Endothelial cell of umbilical vein (primary cell): ENCODE data around the gene GP9. TPM values are rescaled to one million over a fixed set of nuclear protein-coding genes. Genes with fewer than 3 reads are reported as not detected.
A peak's percentile ranks its signal among the peaks of the same experiment; 100 is the strongest.

ENCODE experiments used
- BruUV-seq: library from RNA; stranded (reverse); fragments of 400-500 nt; replicated peaks from 2 replicates; lab custom pipeline; 2021; lab: Mats Ljungman, UMichigan
- CTCF ChIA-PET: fragments of 300-600, 350-600 bp; sonication (Branson Sonifier 250); formaldehyde crosslinking; loops from one replicate; lab custom pipeline; 2021; ENCODE audit warnings: antibody characterized with exemption, inconsistent platforms; lab: Charles Lee
- POLR2A ChIA-PET: fragments of 300-600, 350-600 bp; sonication (Branson Sonifier 250); formaldehyde crosslinking; loops from one replicate; lab custom pipeline; 2021; ENCODE audit warnings: antibody characterized with exemption, inconsistent platforms; lab: Charles Lee
- DNase-seq: peaks from one replicate; pipeline ENCODE4 v3.0.0-alpha.2; 2011; ENCODE audit warnings: low read depth, low spot score
- FAIRE-seq: peaks from 2 replicates; lab custom pipeline; 2011; peaks lifted over from hg19 to GRCh38; lab: Jason Lieb, UNC
- H2AFZ ChIP-seq: 2 replicates; pipeline ENCODE4 v1.6.0; 2012; ENCODE audit warnings: low read depth, low read length, control low read depth, inconsistent platforms
- H3K27ac ChIP-seq: 2 replicates; pipeline ENCODE4 v1.5.1; 2011; ENCODE audit warnings: low read depth, mild to moderate bottlenecking, control low read depth, low read length, moderate library complexity; ENCODE audit not compliant: insufficient read depth
- H3K27me3 ChIP-seq, 2 experiments: 2 replicates each; pipeline versions ENCODE4 v1.6.0 to v1.6.1; 2011; ENCODE audit warnings: low read length in 2 of 2, mixed read lengths in 1 of 2; ENCODE audit not compliant: control insufficient read depth in 2 of 2, insufficient read depth in 2 of 2
- H3K36me3 ChIP-seq, 2 experiments: 2 replicates in 1 of 2; 3 replicates in 1 of 2; pipeline ENCODE4 v1.5.1; 2011; ENCODE audit warnings: low read length in 2 of 2, mild to moderate bottlenecking in 1 of 2, moderate library complexity in 1 of 2; ENCODE audit not compliant: control insufficient read depth in 2 of 2, insufficient read depth in 2 of 2; ENCODE audit errors: extremely low read depth in 1 of 2
- H3K4me1 ChIP-seq: 3 replicates; pipeline ENCODE4 v1.5.1; 2011; ENCODE audit warnings: mild to moderate bottlenecking, low read length; ENCODE audit not compliant: control insufficient read depth, insufficient read depth; ENCODE audit errors: extremely low read depth
- H3K4me2 ChIP-seq: 2 replicates; pipeline ENCODE4 v1.6.1; 2011; ENCODE audit warnings: low read length, control low read depth, mixed read lengths; ENCODE audit not compliant: insufficient read depth
- H3K4me3 ChIP-seq, 3 experiments: fragments of 200-600 bp in 1 of 3; sonication (generic), shearing (Covaris generic) in 1 of 3; replicated peaks in 1 of 3; 2 replicates each; pipeline ENCODE4 v1.5.1; 2011 to 2016; ENCODE audit warnings: control low read depth in 3 of 3, low read length in 3 of 3, mild to moderate bottlenecking in 2 of 3, inconsistent platforms in 1 of 3, low read depth in 1 of 3, moderate library complexity in 1 of 3; ENCODE audit not compliant: insufficient read depth in 1 of 3
- H3K79me2 ChIP-seq: 2 replicates; pipeline ENCODE4 v1.6.0; 2012; ENCODE audit warnings: low read length, inconsistent platforms; ENCODE audit not compliant: control insufficient read depth, insufficient read depth
- H3K9ac ChIP-seq: replicated peaks from 2 replicates; pipeline ENCODE3; 2011; ENCODE audit warnings: low read length, control low read depth; ENCODE audit not compliant: insufficient read depth; ENCODE audit errors: extremely low read depth
- H3K9me1 ChIP-seq: replicated peaks from 3 replicates; pipeline ENCODE4 v1.6.0; 2011; ENCODE audit warnings: mild to moderate bottlenecking, low read length; ENCODE audit not compliant: control insufficient read depth, insufficient read depth; ENCODE audit errors: extremely low read depth
- H3K9me3 ChIP-seq: replicated peaks from 2 replicates; pipeline ENCODE4 v1.5.1; 2012; ENCODE audit warnings: low read length, inconsistent platforms; ENCODE audit not compliant: control insufficient read depth, insufficient read depth
- H4K20me1 ChIP-seq: replicated peaks from 2 replicates; pipeline ENCODE3; 2011; ENCODE audit warnings: mild to moderate bottlenecking, low read length; ENCODE audit not compliant: control insufficient read depth, insufficient read depth; ENCODE audit errors: extremely low read depth
- EZH2 ChIP-seq: IDR thresholded peaks from 2 replicates; pipeline ENCODE4 v1.6.1; 2012; ENCODE audit warnings: borderline replicate concordance, low read depth, mild to moderate bottlenecking, moderate library complexity, low read length, inconsistent platforms; ENCODE audit not compliant: severe bottlenecking
- FOS ChIP-seq: IDR thresholded peaks from 2 replicates; pipeline ENCODE4 v1.6.1; 2011; ENCODE audit warnings: mild to moderate bottlenecking, low read length, moderate library complexity, borderline replicate concordance; ENCODE audit not compliant: insufficient read depth
- JUN ChIP-seq: IDR thresholded peaks from 2 replicates; pipeline ENCODE4 v1.6.1; 2011; ENCODE audit warnings: borderline replicate concordance, low read depth; ENCODE audit not compliant: insufficient read length, insufficient read depth
- MYC ChIP-seq: IDR thresholded peaks from one replicate; pipeline ENCODE4 v1.6.1; 2011; ENCODE audit warnings: mild to moderate bottlenecking, low read depth, low read length
- POLR2A ChIP-seq: IDR thresholded peaks from 2 replicates; pipeline ENCODE4 v1.6.1; 2012; ENCODE audit warnings: low read depth, mild to moderate bottlenecking, control low read depth, low read length
- POLR2AphosphoS5 ChIP-seq: IDR thresholded peaks from 2 replicates; pipeline ENCODE4 v1.6.1; 2012; ENCODE audit warnings: low read depth, mild to moderate bottlenecking, control low read depth, low read length, moderate library complexity; ENCODE audit not compliant: insufficient read depth
- dilution Hi-C: fragments of 300-500 bp; cut with MboI; formaldehyde crosslinking; loops from one replicate; pipeline ENCODE4 v1.15.0; 2019; ENCODE audit warnings: low sequenced_read_pairs; ENCODE audit not compliant: extremely low pct_ligation_motif_present
- intact Hi-C: fragments of 100-400 bp; cut with micrococcal nuclease; formaldehyde crosslinking; loops from one replicate; pipeline ENCODE4 v1.10.0; 2022
- polyA plus RNA-seq, 4 experiments: library from polyadenylated mRNA; depleted of rRNA in 3 of 4; stranded (reverse) in 3 of 4; unstranded in 1 of 4; fragments of >200 nt; gene quantifications; 2 replicates each; pipeline versions ENCODE4 v1.2.1 to v1.2.3, GENCODE V29; 2011 to 2012; ENCODE audit warnings: missing spikeins in 1 of 4
- total RNA-seq: library from RNA; stranded (reverse); gene quantifications from 2 replicates; pipeline ENCODE4 v1.2.3, GENCODE V29; 2021
- TF ChIP-seq, protein P1 (sequence below), 2 donors: IDR thresholded peaks; 1 replicate in 1 of 2; 2 replicates in 1 of 2; pipeline ENCODE4 v1.5.1; 2011; ENCODE audit warnings: low read length in 2 of 2, mild to moderate bottlenecking in 2 of 2, moderate library complexity in 2 of 2, control low read depth in 1 of 2, inconsistent platforms in 1 of 2, low read depth in 1 of 2; ENCODE audit not compliant: insufficient read depth in 1 of 2; ENCODE audit errors: extremely low read depth in 1 of 2
- TF ChIP-seq, protein P2 (sequence below): IDR thresholded peaks from 2 replicates; pipeline ENCODE4 v1.6.1; 2011; ENCODE audit not compliant: insufficient read depth, insufficient read length

GP9 gene
- total and polyA plus RNA-seq, 2 donors (not counting 3 experiments of a cell fraction or from before 2014, with no cell fraction given): not detected

DNA sequence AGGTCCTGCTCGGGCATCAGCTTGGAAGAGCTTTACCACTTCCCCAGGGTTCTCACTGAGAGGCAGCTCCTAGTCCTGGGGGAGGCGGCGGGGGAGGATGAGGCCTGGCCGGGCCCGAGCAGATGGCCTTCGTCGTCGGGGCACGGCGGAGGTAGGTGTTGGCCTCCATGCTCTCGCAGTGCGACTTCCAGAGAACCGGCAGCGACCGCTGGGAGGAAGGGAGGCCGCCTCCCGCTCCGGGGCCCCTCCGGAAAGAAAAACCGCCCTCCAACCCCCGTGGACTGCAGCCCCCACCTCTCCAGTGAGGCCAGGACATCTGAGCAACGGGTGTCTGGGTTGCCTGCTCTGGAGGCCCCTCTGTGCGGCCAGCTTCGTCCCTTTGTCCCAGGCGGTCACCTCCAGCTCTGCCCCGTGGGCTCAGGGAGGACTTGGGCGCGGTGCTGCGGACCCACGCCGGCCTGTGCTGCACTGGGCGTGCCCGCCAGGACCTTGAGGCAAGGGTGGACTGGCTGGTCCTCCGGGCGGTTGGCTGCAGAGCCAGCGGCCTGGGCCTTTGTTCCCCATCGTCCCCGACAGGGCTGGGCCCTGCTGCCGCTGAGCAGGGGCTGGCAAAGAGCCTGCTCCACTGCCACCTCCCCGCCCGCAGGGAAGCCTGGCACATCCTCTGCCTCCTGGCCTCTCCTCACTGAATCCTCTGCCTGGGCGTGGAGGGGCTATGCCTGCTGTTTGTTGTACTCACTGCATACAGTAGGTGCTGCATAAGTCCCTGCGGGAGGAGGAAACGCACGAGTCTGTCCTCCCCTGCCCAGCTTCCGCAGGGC, 13.6 kb upstream of the GP9 start:
- POLR2A ChIA-PET: interaction anchor here (0.7 kb wide), 1 partner anchor 198 kb away, joined by 3 read pairs; no protein-coding TSS in a partner anchor
- H3K79me2 ChIP-seq: no peaks in the 10 kb centered on the region
- dilution Hi-C loops: no loop called here
- no peak overlapping the region for H3K27ac ChIP-seq
- no peaks in the 10 kb centered on the region for H3K9me1 ChIP-seq
- no peak overlapping the region for H3K9ac ChIP-seq
- peaks cover 6% of the 10 kb centered on the region for H3K4me1 ChIP-seq
- TF ChIP-seq, protein P1, sequence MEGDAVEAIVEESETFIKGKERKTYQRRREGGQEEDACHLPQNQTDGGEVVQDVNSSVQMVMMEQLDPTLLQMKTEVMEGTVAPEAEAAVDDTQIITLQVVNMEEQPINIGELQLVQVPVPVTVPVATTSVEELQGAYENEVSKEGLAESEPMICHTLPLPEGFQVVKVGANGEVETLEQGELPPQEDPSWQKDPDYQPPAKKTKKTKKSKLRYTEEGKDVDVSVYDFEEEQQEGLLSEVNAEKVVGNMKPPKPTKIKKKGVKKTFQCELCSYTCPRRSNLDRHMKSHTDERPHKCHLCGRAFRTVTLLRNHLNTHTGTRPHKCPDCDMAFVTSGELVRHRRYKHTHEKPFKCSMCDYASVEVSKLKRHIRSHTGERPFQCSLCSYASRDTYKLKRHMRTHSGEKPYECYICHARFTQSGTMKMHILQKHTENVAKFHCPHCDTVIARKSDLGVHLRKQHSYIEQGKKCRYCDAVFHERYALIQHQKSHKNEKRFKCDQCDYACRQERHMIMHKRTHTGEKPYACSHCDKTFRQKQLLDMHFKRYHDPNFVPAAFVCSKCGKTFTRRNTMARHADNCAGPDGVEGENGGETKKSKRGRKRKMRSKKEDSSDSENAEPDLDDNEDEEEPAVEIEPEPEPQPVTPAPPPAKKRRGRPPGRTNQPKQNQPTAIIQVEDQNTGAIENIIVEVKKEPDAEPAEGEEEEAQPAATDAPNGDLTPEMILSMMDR (IDR thresholded peaks at IDR 0.05; ENCODE audit: extremely low read depth in 1 of 2, insufficient read depth in 1 of 2, low read depth in 1 of 2, low read length in 2 of 2): no peak
- TF ChIP-seq POLR2A: no peak
- TF ChIP-seq FOS: no peak
- TF ChIP-seq POLR2AphosphoS5: no peak
- H3K36me3 ChIP-seq: no peaks in the 10 kb centered on the region
- CTCF ChIA-PET: interaction anchor here (0.8 to 1.6 kb wide), 4 partner anchors 20 to 199 kb away, joined by 3 to 8 read pairs (median 4); no protein-coding TSS in a partner anchor
- intact Hi-C loops: no loop called here
- no peaks in the 10 kb centered on the region for H3K27me3 ChIP-seq
- FAIRE-seq (no peak), DNase-seq (no peak)
- no peaks in the 10 kb centered on the region for H3K9me3 ChIP-seq
- no TSS peak for BruUV-seq
- no peaks in the 10 kb centered on the region for H4K20me1 ChIP-seq
- peak overlapping the region; percentile 96 for H2AFZ ChIP-seq
- H3K4me2 ChIP-seq: no peak overlapping the region
- no peak overlapping the region for H3K4me3 ChIP-seq

DNA sequence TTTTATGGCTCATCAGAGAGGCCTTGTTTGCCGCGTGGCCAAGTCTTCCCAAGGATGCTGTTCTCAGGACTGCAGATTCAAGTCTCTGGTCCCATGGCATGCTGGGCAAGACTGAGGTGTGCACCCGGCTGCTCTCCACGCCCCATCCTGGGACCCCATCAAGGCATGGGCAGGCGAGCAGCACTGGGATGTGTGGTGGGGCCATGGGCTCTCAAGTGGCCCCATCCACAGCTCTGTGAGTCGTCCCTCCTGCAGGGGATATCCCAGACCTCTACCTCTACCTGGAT, 13.1 kb upstream of the GP9 start:
- POLR2A ChIA-PET: interaction anchor here (0.7 kb wide), 1 partner anchor 197 kb away, joined by 3 read pairs; no protein-coding TSS in a partner anchor
- H3K27ac ChIP-seq: no peak overlapping the region
- H3K36me3 ChIP-seq: no peaks in the 10 kb centered on the region
- dilution Hi-C loops (no loop called here), intact Hi-C loops (no loop called here)
- H3K9me1 ChIP-seq: no peaks in the 10 kb centered on the region
- no peak for DNase-seq
- H3K79me2 ChIP-seq: no peaks in the 10 kb centered on the region
- H3K27me3 ChIP-seq: no peaks in the 10 kb centered on the region
- no peak overlapping the region for H3K4me2 ChIP-seq
- H4K20me1 ChIP-seq: no peaks in the 10 kb centered on the region
- BruUV-seq: no TSS peak
- H2AFZ ChIP-seq: no peak overlapping the region
- H3K9ac ChIP-seq: no peak overlapping the region
- TF ChIP-seq FOS (no peak), EZH2 (no peak), MYC (no peak), JUN (no peak), POLR2AphosphoS5 (no peak)
- TF ChIP-seq, protein P2, sequence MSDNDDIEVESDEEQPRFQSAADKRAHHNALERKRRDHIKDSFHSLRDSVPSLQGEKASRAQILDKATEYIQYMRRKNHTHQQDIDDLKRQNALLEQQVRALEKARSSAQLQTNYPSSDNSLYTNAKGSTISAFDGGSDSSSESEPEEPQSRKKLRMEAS: no peak
- H3K9me3 ChIP-seq: no peaks in the 10 kb centered on the region
- CTCF ChIA-PET: interaction anchor here (0.9 kb wide), 1 partner anchor 199 kb away, joined by 3 read pairs; no protein-coding TSS in a partner anchor
- peaks cover 6% of the 10 kb centered on the region for H3K4me1 ChIP-seq
- H3K4me3 ChIP-seq: no peak overlapping the region
- FAIRE-seq: no peak
